DOHH2 (cell line): Measurements from ENCODE around the gene AURKAIP1.
"Not testable (repeated sequence)": the region's sequence is repeated elsewhere in the genome, so short reads cannot be mapped to it uniquely, and the experiment has no call there.

ENCODE experiments used
- H3F3A ChIP-seq: fragments of 200-600 bp; sonication (generic), shearing (Covaris generic); 2 replicates; pipeline ENCODE4 v1.6.0; 2016; ENCODE audit warnings: antibody characterized with exemption, mild to moderate bottlenecking; ENCODE audit not compliant: control insufficient read depth, insufficient read depth
- H3K27ac ChIP-seq: fragments of 200-600 bp; sonication (generic); 2 replicates; pipeline ENCODE4 v1.5.1; 2014; ENCODE audit warnings: low read depth, mild to moderate bottlenecking, low read length, moderate library complexity
- H3K27me3 ChIP-seq: fragments of 200-600 bp; sonication (generic); 2 replicates; pipeline ENCODE4 v1.6.1; 2014; ENCODE audit warnings: mild to moderate bottlenecking, low read length, mixed read lengths; ENCODE audit not compliant: control insufficient read depth
- H3K36me3 ChIP-seq: fragments of 200-600 bp; sonication (generic); 2 replicates; pipeline ENCODE4 v1.6.1; 2014; ENCODE audit warnings: mild to moderate bottlenecking, low read length, moderate library complexity, mixed read lengths; ENCODE audit not compliant: control insufficient read depth
- H3K4me1 ChIP-seq: fragments of 200-600 bp; sonication (generic); 2 replicates; pipeline ENCODE4 v1.6.1; 2014; ENCODE audit warnings: mild to moderate bottlenecking, low read length, mixed read lengths; ENCODE audit not compliant: control insufficient read depth
- H3K4me2 ChIP-seq: fragments of 200-600 bp; sonication (generic); 2 replicates; pipeline ENCODE4 v1.6.0; 2014; ENCODE audit warnings: mild to moderate bottlenecking, low read length, moderate library complexity
- H3K4me3 ChIP-seq: fragments of 200-600 bp; sonication (generic); 2 replicates; pipeline ENCODE4 v1.5.1; 2014; ENCODE audit warnings: mild to moderate bottlenecking, low read length, mixed read lengths
- H3K79me2 ChIP-seq: fragments of 200-600 bp; sonication (generic); 2 replicates; pipeline ENCODE4 v1.6.1; 2014; ENCODE audit warnings: mild to moderate bottlenecking, low read length, mixed read lengths; ENCODE audit not compliant: control insufficient read depth
- H3K9me2 ChIP-seq: fragments of 200-600 bp; sonication (generic); replicated peaks from 2 replicates; pipeline ENCODE4 v1.6.1; 2014; ENCODE audit warnings: mild to moderate bottlenecking, low read length, mixed read lengths; ENCODE audit not compliant: control insufficient read depth
- H3K9me3 ChIP-seq: fragments of 200-600 bp; sonication (generic); 2 replicates; pipeline ENCODE4 v1.6.1; 2014; ENCODE audit warnings: antibody characterized with exemption, low read length, mixed read lengths; ENCODE audit not compliant: control insufficient read depth, insufficient read depth
- H4K20me1 ChIP-seq: fragments of 200-600 bp; sonication (generic); 2 replicates; pipeline ENCODE4 v1.6.0; 2014; ENCODE audit warnings: low read depth, mild to moderate bottlenecking, antibody characterized with exemption, low read length, moderate library complexity; ENCODE audit not compliant: control insufficient read depth, insufficient read depth
- CTCF ChIP-seq: fragments of 200-600 bp; sonication (generic); IDR thresholded peaks from one replicate; pipeline ENCODE4 v1.5.1; 2014; ENCODE audit warnings: antibody characterized with exemption, mild to moderate bottlenecking, low read depth, low read length; ENCODE audit not compliant: poor library complexity, severe bottlenecking
- EZH2phosphoT487 ChIP-seq: fragments of 200-600 bp; sonication (generic); IDR thresholded peaks from 2 replicates; pipeline ENCODE4 v1.6.1; 2017; ENCODE audit warnings: borderline replicate concordance, mild to moderate bottlenecking, antibody characterized with exemption, low read length, moderate library complexity, mixed read lengths

AURKAIP1 gene

GRCh38 chr1:1411626-1412025 lies 36.6 kb upstream of the AURKAIP1 start:
- Histone ChIP-seq H3K27me3 (no peaks in the 10 kb centered on the region), H3K36me3 (peaks cover 26% of the 10 kb centered on the region), H3K79me2 (peaks cover 31% of the 10 kb centered on the region), H3K9me3 (no peaks in the 10 kb centered on the region), H3F3A (peaks cover 3% of the 10 kb centered on the region), H3K27ac (no peak overlapping the region), H4K20me1 (peaks cover 5% of the 10 kb centered on the region; the same call in 1 of the 2 replicates), H3K4me2 (no peak overlapping the region), H3K4me1 (peaks cover 8% of the 10 kb centered on the region), H3K4me3 (no peak overlapping the region), H3K9me2 (no peaks in the 10 kb centered on the region)
- TF ChIP-seq CTCF = no peak
- TF ChIP-seq EZH2phosphoT487 = no peak

- not testable (repeated sequence) for H3K4me3 ChIP-seq, H3K27ac ChIP-seq, H4K20me1 ChIP-seq, H3K9me3 ChIP-seq, H3K4me2 ChIP-seq, H3K9me2 ChIP-seq, H3K27me3 ChIP-seq, H3F3A ChIP-seq
- H3K79me2 ChIP-seq = peaks cover 45% of the 10 kb centered on the region
- peaks cover 17% of the 10 kb centered on the region for H3K4me1 ChIP-seq
- H3K36me3 ChIP-seq = peaks cover 40% of the 10 kb centered on the region
Measured at GRCh38 chr1:1410238-1410637, 35.2 kb upstream of the AURKAIP1 start.

GRCh38 chr1:1407636-1408318 lies 32.8 kb upstream of the AURKAIP1 start:
- H3K27me3 ChIP-seq = no peaks in the 10 kb centered on the region
- TF ChIP-seq EZH2phosphoT487 (no peak), CTCF (no peak)
- H3K9me3 ChIP-seq = no peaks in the 10 kb centered on the region
- peak overlapping the region; percentile 67 for H3K27ac ChIP-seq
- H3K4me2 ChIP-seq = peak overlapping the region; percentile 83
- peaks cover 5% of the 10 kb centered on the region; the same call in 1 of the 2 replicates for H4K20me1 ChIP-seq
- H3K9me2 ChIP-seq = no peaks in the 10 kb centered on the region
- peaks cover 14% of the 10 kb centered on the region for H3F3A ChIP-seq
- H3K79me2 ChIP-seq = peaks cover 64% of the 10 kb centered on the region
- H3K36me3 ChIP-seq = peaks cover 60% of the 10 kb centered on the region
- peaks cover 17% of the 10 kb centered on the region for H3K4me1 ChIP-seq
- peak overlapping the region; percentile 93 for H3K4me3 ChIP-seq

GRCh38 chr1:1406821-1407635 lies 32.0 kb upstream of the AURKAIP1 start, which contains the start of gene MRPL20:
TSS of gene MRPL20 (minus strand) at chr1:1407293. CDS start at chr1:1407217, 76 bp downstream.
- peak within 1 kb of the TSS; percentile 67 for H3K27ac ChIP-seq
- no peaks in the 10 kb centered on the region for H3K27me3 ChIP-seq
- peak within 1 kb of the TSS; percentile 93 for H3K4me3 ChIP-seq
- H3K4me1 ChIP-seq = peaks cover 21% of the 10 kb centered on the region
- TF ChIP-seq CTCF = no peak
- TF ChIP-seq EZH2phosphoT487 = no peak
- H3K9me2 ChIP-seq = no peaks in the 10 kb centered on the region
- H3F3A ChIP-seq = peaks cover 20% of the 10 kb centered on the region
- H4K20me1 ChIP-seq = peaks cover 9% of the 10 kb centered on the region; the same call in 1 of the 2 replicates
- H3K79me2 ChIP-seq = peaks cover 72% of the 10 kb centered on the region
- H3K36me3 ChIP-seq = peaks cover 68% of the 10 kb centered on the region
- no peaks in the 10 kb centered on the region for H3K9me3 ChIP-seq
- peak within 1 kb of the TSS; percentile 85 for H3K4me2 ChIP-seq
